GM23338 (cell line): ENCODE measurements around the gene SH3RF3. TPM values are rescaled to one million over a fixed set of nuclear protein-coding genes. Genes with fewer than 3 reads are reported as not detected.

Experiments
- ATAC-seq: fragments of 200-7000 bp; cut with Tn5 transposase; 3 replicates; pipeline ENCODE4 v1.9.1; 2020
- DNase-seq: peaks from one replicate; pipeline ENCODE4 v3.0.0-alpha.2; 2015; ENCODE audit warnings: low spot score
- H2AFZ ChIP-seq: fragments of 200-600 bp; sonication (generic); 2 replicates; pipeline ENCODE4 v1.8.0; 2016; ENCODE audit warnings: antibody characterized with exemption, mild to moderate bottlenecking, moderate library complexity
- H3F3A ChIP-seq: fragments of 200-600 bp; sonication (generic); replicated peaks from 2 replicates; pipeline ENCODE4 v1.8.0; 2017; ENCODE audit warnings: antibody characterized with exemption, mixed run types, low read depth
- H3K27ac ChIP-seq: fragments of 200-600 bp; sonication (generic); 2 replicates; pipeline ENCODE4 v1.6.1; 2016; ENCODE audit warnings: low read depth
- H3K27me3 ChIP-seq: fragments of 200-600 bp; sonication (generic); 2 replicates; pipeline ENCODE4 v1.8.0; 2016; ENCODE audit warnings: mild to moderate bottlenecking, mixed run types, moderate library complexity; ENCODE audit not compliant: insufficient read depth
- H3K36me3 ChIP-seq: fragments of 200-600 bp; sonication (generic); 2 replicates; pipeline ENCODE4 v1.8.0; 2016; ENCODE audit warnings: mild to moderate bottlenecking; ENCODE audit not compliant: insufficient read depth
- H3K4me1 ChIP-seq: fragments of 200-600 bp; sonication (generic); 2 replicates; pipeline ENCODE4 v1.8.0; 2016; ENCODE audit warnings: mild to moderate bottlenecking, moderate library complexity; ENCODE audit not compliant: insufficient read depth
- H3K4me2 ChIP-seq: fragments of 200-600 bp; sonication (generic); 2 replicates; pipeline ENCODE4 v1.7.1; 2017; ENCODE audit warnings: mixed run types
- H3K4me3 ChIP-seq: fragments of 200-600 bp; sonication (generic); 2 replicates; pipeline ENCODE4 v1.6.1; 2016; ENCODE audit warnings: mixed run types
- H3K79me2 ChIP-seq: fragments of 200-600 bp; sonication (generic); replicated peaks from 2 replicates; pipeline ENCODE4 v1.8.0; 2017; ENCODE audit warnings: mild to moderate bottlenecking; ENCODE audit not compliant: insufficient read depth
- H3K9me2 ChIP-seq: fragments of 200-600 bp; sonication (generic); 2 replicates; pipeline ENCODE4 v1.8.0; 2017; ENCODE audit not compliant: insufficient read depth
- H4K20me1 ChIP-seq: fragments of 200-600 bp; sonication (generic); replicated peaks from 2 replicates; pipeline ENCODE4 v1.8.0; 2017; ENCODE audit warnings: mild to moderate bottlenecking; ENCODE audit not compliant: insufficient read depth
- H3K27ac Mint-ChIP-seq: 2 replicates; pipeline ENCODE4 v1.8.0; 2020; ENCODE audit warnings: inconsistent platforms, mild to moderate bottlenecking, moderate library complexity, mixed read lengths
- H3K27me3 Mint-ChIP-seq: 3 replicates; pipeline ENCODE4 v1.8.0; 2022; ENCODE audit warnings: low read depth, mild to moderate bottlenecking, moderate library complexity, mixed read lengths, inconsistent platforms; ENCODE audit not compliant: insufficient read depth, poor library complexity
- H3K36me3 Mint-ChIP-seq: 3 replicates; pipeline ENCODE4 v1.8.0; 2021; ENCODE audit warnings: low read depth, mild to moderate bottlenecking, inconsistent platforms, moderate library complexity, mixed read lengths
- H3K4me1 Mint-ChIP-seq: 3 replicates; pipeline ENCODE4 v1.8.0; 2020; ENCODE audit warnings: mild to moderate bottlenecking, inconsistent platforms, mixed read lengths
- H3K4me3 Mint-ChIP-seq: 3 replicates; pipeline ENCODE4 v1.8.0; 2021; ENCODE audit warnings: moderate library complexity, mild to moderate bottlenecking, inconsistent platforms, mixed read lengths
- H3K9me3 Mint-ChIP-seq: 3 replicates; pipeline ENCODE4 v1.8.0; 2020; ENCODE audit warnings: moderate library complexity, mild to moderate bottlenecking, inconsistent platforms, mixed read lengths
- CREB1 ChIP-seq: fragments of 250-450 bp; sonication (Bioruptor Pico); IDR thresholded peaks from 2 replicates; pipeline ENCODE4 v1.5.0; 2020; ENCODE audit warnings: low read depth, mild to moderate bottlenecking, moderate library complexity
- EZH2 ChIP-seq: fragments of 200-600 bp; sonication (generic); IDR thresholded peaks from one replicate; pipeline ENCODE4 v1.8.0; 2017; ENCODE audit warnings: antibody characterized with exemption, mild to moderate bottlenecking, low read depth; ENCODE audit not compliant: unreplicated experiment
- EZH2phosphoT487 ChIP-seq: fragments of 200-600 bp; sonication (generic); IDR thresholded peaks from one replicate; pipeline ENCODE4 v1.8.1; 2018; ENCODE audit warnings: antibody characterized with exemption; ENCODE audit not compliant: unreplicated experiment
- JUNB ChIP-seq: IDR thresholded peaks from one replicate; pipeline ENCODE4 v1.6.1; 2016; ENCODE audit warnings: antibody characterized with exemption; ENCODE audit not compliant: unreplicated experiment
- NANOG ChIP-seq: IDR thresholded peaks from 2 replicates; pipeline ENCODE4 v1.6.1; 2016; ENCODE audit warnings: antibody characterized with exemption, borderline replicate concordance
- POLR2AphosphoS5 ChIP-seq: IDR thresholded peaks from 2 replicates; pipeline ENCODE4 v1.6.1; 2016; ENCODE audit warnings: antibody characterized with exemption, low read depth
- STAT1 ChIP-seq: IDR thresholded peaks from one replicate; pipeline ENCODE4 v1.6.1; 2016; ENCODE audit warnings: antibody characterized with exemption; ENCODE audit not compliant: unreplicated experiment
- ZNF114 ChIP-seq: fragments of 250-450 bp; sonication (Bioruptor Pico); IDR thresholded peaks from 2 replicates; pipeline ENCODE4 v1.5.0; 2020; ENCODE audit warnings: mild to moderate bottlenecking, moderate library complexity
- ZNF331 ChIP-seq: fragments of 250-450 bp; sonication (Bioruptor Pico); IDR thresholded peaks from 2 replicates; pipeline ENCODE4 v1.5.0; 2020; ENCODE audit warnings: low read depth, mild to moderate bottlenecking, moderate library complexity
- polyA plus RNA-seq: library from polyadenylated mRNA; unstranded; fragments of >200 nt; fragmentation: Nextera tagmentation; extraction: Ambion mirVana; gene quantifications from 2 replicates; pipeline ENCODE4 v1.2.1, GENCODE V29; 2016
- total RNA-seq: library from RNA; depleted of rRNA; stranded (reverse); fragments of >200 nt; shearing (Covaris generic); gene quantifications from 2 replicates; pipeline ENCODE4 v1.2.3, GENCODE V29; 2014
- TF ChIP-seq, protein P1 (sequence below), 2 experiments: fragments of 200-600 bp in 1 of 2; sonication (generic) in 1 of 2; conservative IDR thresholded peaks; 2 replicates each; pipeline versions ENCODE4 v1.5.1 to v1.6.1; 2016 to 2017; ENCODE audit warnings: antibody characterized with exemption in 2 of 2, low read depth in 2 of 2, mild to moderate bottlenecking in 2 of 2, moderate library complexity in 1 of 2
- TF ChIP-seq, protein P2 (sequence below): IDR thresholded peaks from one replicate; pipeline ENCODE4 v1.6.1; 2018; ENCODE audit warnings: antibody characterized with exemption; ENCODE audit not compliant: unreplicated experiment
- TF ChIP-seq, protein P3 (sequence below): fragments of 250-450 bp; sonication (Bioruptor Pico); IDR thresholded peaks from 2 replicates; pipeline ENCODE4 v1.5.0; 2020; ENCODE audit warnings: mild to moderate bottlenecking, moderate library complexity

Gene SH3RF3
- total and polyA plus RNA-seq, 2 experiments from 2014 or later, result 0.11 to 0.63 TPM

DNA sequence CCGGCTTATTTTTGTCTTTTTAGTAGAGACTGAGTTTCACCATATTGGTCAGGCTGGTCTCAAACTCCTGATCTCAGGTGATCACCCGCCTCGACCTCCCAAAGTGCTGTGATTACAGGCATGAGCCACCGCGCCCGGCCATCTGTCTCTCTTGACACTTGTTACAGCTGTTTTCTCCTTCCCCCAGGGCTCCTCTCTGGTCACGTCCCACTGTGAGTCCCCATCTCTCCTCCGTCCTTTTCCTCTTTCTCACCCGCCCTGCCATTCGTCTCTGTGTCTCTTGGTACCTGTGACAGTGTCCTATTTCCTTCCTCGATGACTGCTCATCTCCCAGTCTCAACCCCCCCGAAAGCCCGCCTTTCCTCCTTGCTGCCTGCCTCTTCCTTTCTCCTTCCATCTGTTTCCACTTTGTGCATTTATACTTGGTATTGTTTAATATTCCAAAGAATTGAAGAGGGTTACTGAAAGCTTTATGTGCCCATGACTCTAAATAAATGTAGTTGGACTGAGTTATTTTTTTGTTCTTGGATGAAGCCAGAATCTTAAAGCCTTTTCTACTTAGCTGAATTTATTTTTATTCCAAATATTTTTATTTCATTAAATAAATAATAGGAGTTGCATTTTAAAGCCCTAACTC, 241.5 kb downstream of the SH3RF3 start:
- H3K27me3 Mint-ChIP-seq, result peaks cover 5% of the 10 kb centered on the region
- H3K36me3 ChIP-seq, result no peaks in the 10 kb centered on the region

More for the DNA sequence above, 241.5 kb downstream of the SH3RF3 start:
- Histone ChIP-seq H2AFZ (no peak overlapping the region), H3K4me1 (no peaks in the 10 kb centered on the region), H3K4me3 (no peak overlapping the region), H3K9me2 (no peaks in the 10 kb centered on the region), H3K4me2 (no peak overlapping the region), H3K27ac (no peak overlapping the region), H4K20me1 (no peaks in the 10 kb centered on the region), H3K27me3 (no peaks in the 10 kb centered on the region), H3K79me2 (no peaks in the 10 kb centered on the region), H3F3A (no peaks in the 10 kb centered on the region)
- DNase-seq (no peak), ATAC-seq (no peak)
- Mint-ChIP-seq H3K9me3 (no peaks in the 10 kb centered on the region), H3K27ac (no peak overlapping the region), H3K4me3 (no peak overlapping the region), H3K4me1 (no peaks in the 10 kb centered on the region; the same call in 2 of the 3 replicates), H3K36me3 (no peaks in the 10 kb centered on the region; the same call in 2 of the 3 replicates)
- TF ChIP-seq ZNF331 (CRISPR knock-in tag) (no peak), STAT1 (no peak), EZH2phosphoT487 (no peak), ZNF114 (no peak), NANOG (no peak), CREB1 (CRISPR knock-in tag) (no peak), POLR2AphosphoS5 (no peak), JUNB (no peak), EZH2 (no peak)
- TF ChIP-seq, protein P1, sequence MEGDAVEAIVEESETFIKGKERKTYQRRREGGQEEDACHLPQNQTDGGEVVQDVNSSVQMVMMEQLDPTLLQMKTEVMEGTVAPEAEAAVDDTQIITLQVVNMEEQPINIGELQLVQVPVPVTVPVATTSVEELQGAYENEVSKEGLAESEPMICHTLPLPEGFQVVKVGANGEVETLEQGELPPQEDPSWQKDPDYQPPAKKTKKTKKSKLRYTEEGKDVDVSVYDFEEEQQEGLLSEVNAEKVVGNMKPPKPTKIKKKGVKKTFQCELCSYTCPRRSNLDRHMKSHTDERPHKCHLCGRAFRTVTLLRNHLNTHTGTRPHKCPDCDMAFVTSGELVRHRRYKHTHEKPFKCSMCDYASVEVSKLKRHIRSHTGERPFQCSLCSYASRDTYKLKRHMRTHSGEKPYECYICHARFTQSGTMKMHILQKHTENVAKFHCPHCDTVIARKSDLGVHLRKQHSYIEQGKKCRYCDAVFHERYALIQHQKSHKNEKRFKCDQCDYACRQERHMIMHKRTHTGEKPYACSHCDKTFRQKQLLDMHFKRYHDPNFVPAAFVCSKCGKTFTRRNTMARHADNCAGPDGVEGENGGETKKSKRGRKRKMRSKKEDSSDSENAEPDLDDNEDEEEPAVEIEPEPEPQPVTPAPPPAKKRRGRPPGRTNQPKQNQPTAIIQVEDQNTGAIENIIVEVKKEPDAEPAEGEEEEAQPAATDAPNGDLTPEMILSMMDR (conservative IDR thresholded peaks at IDR 0.05; ENCODE audit: low read depth in 2 of 2), result no peak
- TF ChIP-seq, protein P2, sequence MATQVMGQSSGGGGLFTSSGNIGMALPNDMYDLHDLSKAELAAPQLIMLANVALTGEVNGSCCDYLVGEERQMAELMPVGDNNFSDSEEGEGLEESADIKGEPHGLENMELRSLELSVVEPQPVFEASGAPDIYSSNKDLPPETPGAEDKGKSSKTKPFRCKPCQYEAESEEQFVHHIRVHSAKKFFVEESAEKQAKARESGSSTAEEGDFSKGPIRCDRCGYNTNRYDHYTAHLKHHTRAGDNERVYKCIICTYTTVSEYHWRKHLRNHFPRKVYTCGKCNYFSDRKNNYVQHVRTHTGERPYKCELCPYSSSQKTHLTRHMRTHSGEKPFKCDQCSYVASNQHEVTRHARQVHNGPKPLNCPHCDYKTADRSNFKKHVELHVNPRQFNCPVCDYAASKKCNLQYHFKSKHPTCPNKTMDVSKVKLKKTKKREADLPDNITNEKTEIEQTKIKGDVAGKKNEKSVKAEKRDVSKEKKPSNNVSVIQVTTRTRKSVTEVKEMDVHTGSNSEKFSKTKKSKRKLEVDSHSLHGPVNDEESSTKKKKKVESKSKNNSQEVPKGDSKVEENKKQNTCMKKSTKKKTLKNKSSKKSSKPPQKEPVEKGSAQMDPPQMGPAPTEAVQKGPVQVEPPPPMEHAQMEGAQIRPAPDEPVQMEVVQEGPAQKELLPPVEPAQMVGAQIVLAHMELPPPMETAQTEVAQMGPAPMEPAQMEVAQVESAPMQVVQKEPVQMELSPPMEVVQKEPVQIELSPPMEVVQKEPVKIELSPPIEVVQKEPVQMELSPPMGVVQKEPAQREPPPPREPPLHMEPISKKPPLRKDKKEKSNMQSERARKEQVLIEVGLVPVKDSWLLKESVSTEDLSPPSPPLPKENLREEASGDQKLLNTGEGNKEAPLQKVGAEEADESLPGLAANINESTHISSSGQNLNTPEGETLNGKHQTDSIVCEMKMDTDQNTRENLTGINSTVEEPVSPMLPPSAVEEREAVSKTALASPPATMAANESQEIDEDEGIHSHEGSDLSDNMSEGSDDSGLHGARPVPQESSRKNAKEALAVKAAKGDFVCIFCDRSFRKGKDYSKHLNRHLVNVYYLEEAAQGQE, result no peak
- TF ChIP-seq, protein P3, sequence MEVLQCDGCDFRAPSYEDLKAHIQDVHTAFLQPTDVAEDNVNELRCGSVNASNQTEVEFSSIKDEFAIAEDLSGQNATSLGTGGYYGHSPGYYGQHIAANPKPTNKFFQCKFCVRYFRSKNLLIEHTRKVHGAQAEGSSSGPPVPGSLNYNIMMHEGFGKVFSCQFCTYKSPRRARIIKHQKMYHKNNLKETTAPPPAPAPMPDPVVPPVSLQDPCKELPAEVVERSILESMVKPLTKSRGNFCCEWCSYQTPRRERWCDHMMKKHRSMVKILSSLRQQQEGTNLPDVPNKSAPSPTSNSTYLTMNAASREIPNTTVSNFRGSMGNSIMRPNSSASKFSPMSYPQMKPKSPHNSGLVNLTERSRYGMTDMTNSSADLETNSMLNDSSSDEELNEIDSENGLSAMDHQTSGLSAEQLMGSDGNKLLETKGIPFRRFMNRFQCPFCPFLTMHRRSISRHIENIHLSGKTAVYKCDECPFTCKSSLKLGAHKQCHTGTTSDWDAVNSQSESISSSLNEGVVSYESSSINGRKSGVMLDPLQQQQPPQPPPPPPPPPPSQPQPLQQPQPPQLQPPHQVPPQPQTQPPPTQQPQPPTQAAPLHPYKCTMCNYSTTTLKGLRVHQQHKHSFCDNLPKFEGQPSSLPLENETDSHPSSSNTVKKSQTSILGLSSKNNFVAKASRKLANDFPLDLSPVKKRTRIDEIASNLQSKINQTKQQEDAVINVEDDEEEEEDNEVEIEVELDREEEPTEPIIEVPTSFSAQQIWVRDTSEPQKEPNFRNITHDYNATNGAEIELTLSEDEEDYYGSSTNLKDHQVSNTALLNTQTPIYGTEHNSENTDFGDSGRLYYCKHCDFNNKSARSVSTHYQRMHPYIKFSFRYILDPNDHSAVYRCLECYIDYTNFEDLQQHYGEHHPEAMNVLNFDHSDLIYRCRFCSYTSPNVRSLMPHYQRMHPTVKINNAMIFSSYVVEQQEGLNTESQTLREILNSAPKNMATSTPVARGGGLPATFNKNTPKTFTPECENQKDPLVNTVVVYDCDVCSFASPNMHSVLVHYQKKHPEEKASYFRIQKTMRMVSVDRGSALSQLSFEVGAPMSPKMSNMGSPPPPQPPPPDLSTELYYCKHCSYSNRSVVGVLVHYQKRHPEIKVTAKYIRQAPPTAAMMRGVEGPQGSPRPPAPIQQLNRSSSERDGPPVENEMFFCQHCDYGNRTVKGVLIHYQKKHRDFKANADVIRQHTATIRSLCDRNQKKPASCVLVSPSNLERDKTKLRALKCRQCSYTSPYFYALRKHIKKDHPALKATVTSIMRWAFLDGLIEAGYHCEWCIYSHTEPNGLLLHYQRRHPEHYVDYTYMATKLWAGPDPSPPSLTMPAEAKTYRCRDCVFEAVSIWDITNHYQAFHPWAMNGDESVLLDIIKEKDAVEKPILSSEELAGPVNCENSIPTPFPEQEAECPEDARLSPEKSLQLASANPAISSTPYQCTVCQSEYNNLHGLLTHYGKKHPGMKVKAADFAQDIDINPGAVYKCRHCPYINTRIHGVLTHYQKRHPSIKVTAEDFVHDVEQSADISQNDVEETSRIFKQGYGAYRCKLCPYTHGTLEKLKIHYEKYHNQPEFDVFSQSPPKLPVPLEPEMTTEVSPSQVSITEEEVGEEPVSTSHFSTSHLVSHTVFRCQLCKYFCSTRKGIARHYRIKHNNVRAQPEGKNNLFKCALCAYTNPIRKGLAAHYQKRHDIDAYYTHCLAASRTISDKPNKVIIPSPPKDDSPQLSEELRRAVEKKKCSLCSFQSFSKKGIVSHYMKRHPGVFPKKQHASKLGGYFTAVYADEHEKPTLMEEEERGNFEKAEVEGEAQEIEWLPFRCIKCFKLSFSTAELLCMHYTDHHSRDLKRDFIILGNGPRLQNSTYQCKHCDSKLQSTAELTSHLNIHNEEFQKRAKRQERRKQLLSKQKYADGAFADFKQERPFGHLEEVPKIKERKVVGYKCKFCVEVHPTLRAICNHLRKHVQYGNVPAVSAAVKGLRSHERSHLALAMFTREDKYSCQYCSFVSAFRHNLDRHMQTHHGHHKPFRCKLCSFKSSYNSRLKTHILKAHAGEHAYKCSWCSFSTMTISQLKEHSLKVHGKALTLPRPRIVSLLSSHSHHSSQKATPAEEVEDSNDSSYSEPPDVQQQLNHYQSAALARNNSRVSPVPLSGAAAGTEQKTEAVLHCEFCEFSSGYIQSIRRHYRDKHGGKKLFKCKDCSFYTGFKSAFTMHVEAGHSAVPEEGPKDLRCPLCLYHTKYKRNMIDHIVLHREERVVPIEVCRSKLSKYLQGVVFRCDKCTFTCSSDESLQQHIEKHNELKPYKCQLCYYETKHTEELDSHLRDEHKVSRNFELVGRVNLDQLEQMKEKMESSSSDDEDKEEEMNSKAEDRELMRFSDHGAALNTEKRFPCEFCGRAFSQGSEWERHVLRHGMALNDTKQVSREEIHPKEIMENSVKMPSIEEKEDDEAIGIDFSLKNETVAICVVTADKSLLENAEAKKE, result no peak
